SK-N-MC (cell line): ENCODE data around the gene ORC1.
A peak's percentile ranks its signal among the peaks of the same experiment; 100 is the strongest.

Experiments
- DNase-seq: peaks from one replicate; pipeline ENCODE4 v3.0.0-alpha.2; 2011; ENCODE audit warnings: low read depth, low spot score
- H3K27ac ChIP-seq: fragments of 200-600 bp; sonication (generic); 2 replicates; pipeline ENCODE4 v1.5.1; 2016; ENCODE audit warnings: mixed run types
- H3K36me3 ChIP-seq: fragments of 200-600 bp; sonication (generic); 2 replicates; pipeline ENCODE4 v1.6.1; 2017; ENCODE audit warnings: antibody characterized with exemption, low read length, mixed read lengths; ENCODE audit not compliant: insufficient read depth
- H3K4me3 ChIP-seq: fragments of 200-600 bp; sonication (generic); 2 replicates; pipeline ENCODE4 v1.5.1; 2016
- H3K9ac ChIP-seq: fragments of 200-600 bp; sonication (generic); 2 replicates; pipeline ENCODE4 v1.8.0; 2017; ENCODE audit warnings: mixed run types, mixed read lengths; ENCODE audit not compliant: insufficient read length
- H3K9me3 ChIP-seq: fragments of 200-600 bp; sonication (generic); 2 replicates; pipeline ENCODE4 v1.6.1; 2017; ENCODE audit warnings: low read depth, mild to moderate bottlenecking, antibody characterized with exemption, low read length, moderate library complexity, mixed read lengths
- EZH2 ChIP-seq: fragments of 200-600 bp; sonication (generic); IDR thresholded peaks from one replicate; pipeline ENCODE4 v1.6.1; 2017; ENCODE audit warnings: antibody characterized with exemption
- FOXP2 ChIP-seq: optimal IDR thresholded peaks from 2 replicates; pipeline ENCODE3; 2011; ENCODE audit warnings: mild to moderate bottlenecking, moderate library complexity; ENCODE audit not compliant: insufficient read depth; ENCODE audit errors: extremely low read length, control extremely low read depth
- POLR2AphosphoS5 ChIP-seq: IDR thresholded peaks from 2 replicates; pipeline ENCODE4 v1.6.1; 2012; ENCODE audit warnings: mild to moderate bottlenecking, low read depth, low read length, borderline replicate concordance

Gene ORC1

DNA sequence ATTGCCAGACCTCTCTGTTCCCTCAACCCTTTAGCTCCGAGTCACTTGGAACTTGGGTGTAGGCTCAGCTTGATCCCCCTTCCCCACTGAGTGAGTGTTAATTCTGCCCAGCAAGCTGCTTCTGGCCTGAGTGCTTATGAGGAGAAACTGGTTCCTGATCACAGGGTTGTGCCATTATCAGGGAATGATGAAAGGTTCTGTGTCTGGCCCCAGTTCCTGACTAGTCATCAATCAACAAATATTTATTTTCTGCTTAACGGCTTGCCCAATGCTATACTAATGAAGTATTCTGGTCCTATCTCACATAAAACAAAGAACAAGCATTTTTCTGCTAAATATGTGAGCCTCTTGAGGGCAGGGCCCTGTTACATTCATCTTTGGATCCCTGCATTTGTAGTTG, 59.0 kb downstream of the ORC1 start:
- no peaks in the 10 kb centered on the region for H3K36me3 ChIP-seq
- H3K9me3 ChIP-seq = no peaks in the 10 kb centered on the region
- TF ChIP-seq FOXP2 (no peak), POLR2AphosphoS5 (no peak), EZH2 (no peak)
- no peak overlapping the region for H3K4me3 ChIP-seq
- no peak overlapping the region for H3K27ac ChIP-seq
- no peak for DNase-seq
- no peak overlapping the region for H3K9ac ChIP-seq

DNA sequence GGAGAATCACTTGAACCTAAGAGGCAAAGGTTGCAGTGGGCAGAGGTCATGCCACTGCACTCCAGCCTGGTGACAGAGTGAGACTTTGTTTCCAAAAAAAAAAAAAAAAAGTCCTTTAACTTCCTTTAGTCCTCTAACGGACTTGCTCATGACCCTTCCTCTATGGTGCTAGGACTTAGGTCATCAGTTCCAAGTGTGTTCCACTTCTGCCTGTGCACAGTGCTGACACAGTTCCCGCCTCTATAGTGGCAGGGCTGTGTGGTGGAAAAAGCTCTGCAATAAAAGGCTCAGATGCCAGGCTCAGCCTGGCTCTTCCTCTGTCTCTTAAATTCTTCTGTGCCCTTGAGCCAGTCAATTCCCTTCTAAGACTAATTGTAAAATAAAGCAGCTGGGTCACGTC, 60.2 kb downstream of the ORC1 start:
- Histone ChIP-seq H3K36me3 (no peaks in the 10 kb centered on the region), H3K4me3 (no peak overlapping the region), H3K9me3 (no peaks in the 10 kb centered on the region), H3K27ac (no peak overlapping the region), H3K9ac (no peak overlapping the region)
- no peak for DNase-seq
- TF ChIP-seq FOXP2 (no peak), EZH2 (no peak), POLR2AphosphoS5 (no peak)

DNA sequence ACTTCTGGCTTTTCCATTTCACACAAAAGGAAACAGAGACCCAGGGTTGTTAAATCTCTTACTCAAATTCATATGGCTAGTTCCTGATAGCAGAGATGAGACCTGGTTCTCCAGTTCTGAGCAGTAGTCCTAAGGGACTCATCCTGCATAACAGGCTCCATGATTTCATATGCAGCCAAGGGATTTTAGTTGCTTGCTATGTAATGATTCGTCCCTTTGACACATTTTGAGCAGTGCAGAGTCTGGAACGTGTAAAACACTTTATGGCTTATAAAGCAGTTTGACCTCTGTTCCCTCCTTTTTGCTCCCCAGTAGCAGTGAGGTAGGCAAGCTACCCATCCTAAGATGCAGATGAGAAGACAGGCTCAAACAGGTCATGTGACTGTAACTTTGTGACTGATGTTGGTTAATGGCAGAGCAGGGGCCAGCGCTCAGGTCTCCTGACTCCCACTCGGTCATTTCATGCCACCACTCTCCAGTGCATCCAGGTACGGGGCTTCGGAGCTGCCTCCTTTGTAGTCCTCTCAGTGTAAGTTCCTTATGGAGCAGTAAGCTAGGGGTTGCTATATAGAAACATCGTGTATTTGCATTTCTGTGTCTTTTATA, 62.5 kb downstream of the ORC1 start:
- Histone ChIP-seq H3K27ac (no peak overlapping the region), H3K4me3 (no peak overlapping the region), H3K36me3 (no peaks in the 10 kb centered on the region), H3K9me3 (no peaks in the 10 kb centered on the region), H3K9ac (no peak overlapping the region)
- no peak for DNase-seq
- TF ChIP-seq EZH2 (no peak), FOXP2 (no peak), POLR2AphosphoS5 (no peak)

DNA sequence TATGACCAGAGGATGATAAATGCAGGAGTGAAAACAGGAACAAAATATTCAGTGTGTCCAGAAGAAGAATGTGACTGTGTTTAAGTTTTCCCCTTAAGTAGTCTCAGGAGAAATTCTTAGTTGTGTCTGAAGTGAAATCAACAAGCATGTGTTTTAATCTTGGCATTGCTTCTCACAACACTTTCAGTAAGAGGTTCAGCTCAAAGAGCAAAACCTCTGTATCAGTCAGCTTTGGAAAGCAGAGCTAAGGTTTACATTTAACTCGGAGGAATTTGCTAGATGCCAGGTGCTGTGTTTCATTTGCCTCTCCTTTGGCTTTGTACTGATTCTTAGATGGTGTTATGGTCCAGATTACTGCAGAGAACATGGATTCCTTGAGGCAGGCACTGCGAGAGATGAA, 66.8 kb downstream of the ORC1 start:
- Histone ChIP-seq H3K36me3 (no peaks in the 10 kb centered on the region), H3K4me3 (no peak overlapping the region), H3K27ac (no peak overlapping the region)

DNA sequence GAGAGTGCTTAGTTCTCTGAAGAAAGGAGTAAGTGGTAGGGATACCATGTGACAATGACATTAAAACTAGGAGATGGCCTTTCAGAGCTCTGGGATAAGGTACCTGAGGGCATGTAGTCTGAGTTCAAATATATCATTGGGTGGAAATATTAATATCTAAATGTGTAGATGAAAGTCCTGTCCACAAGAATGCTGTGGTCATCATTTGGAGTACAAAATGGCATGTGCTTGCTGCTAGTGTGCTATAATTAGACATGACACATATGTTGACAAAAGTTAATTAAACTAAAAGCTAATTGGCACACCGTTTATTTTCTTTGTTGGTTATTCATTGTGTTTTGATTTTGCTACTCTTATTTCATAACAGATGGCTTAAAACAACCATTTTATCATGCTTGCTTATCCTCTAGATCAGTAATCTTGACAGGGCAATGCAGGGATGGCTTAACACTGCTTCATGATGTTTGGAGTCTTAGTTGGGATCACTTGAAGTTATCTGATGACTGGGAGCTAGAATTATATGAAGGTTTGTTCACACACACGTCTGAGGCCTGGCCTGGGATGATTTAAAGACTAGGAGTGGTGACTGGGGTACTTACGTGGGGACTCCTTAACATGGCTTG, 69.2 kb downstream of the ORC1 start:
- Histone ChIP-seq H3K4me3 (no peak overlapping the region), H3K9me3 (no peaks in the 10 kb centered on the region), H3K27ac (no peak overlapping the region), H3K36me3 (no peaks in the 10 kb centered on the region), H3K9ac (no peak overlapping the region)
- TF ChIP-seq FOXP2 (no peak), EZH2 (no peak), POLR2AphosphoS5 (no peak)
- DNase-seq = no peak

More for the DNA sequence above, 66.8 kb downstream of the ORC1 start:
- Histone ChIP-seq H3K9me3 (no peaks in the 10 kb centered on the region), H3K9ac (no peak overlapping the region)
- no peak for DNase-seq
- TF ChIP-seq POLR2AphosphoS5 = no peak
- no peak for TF ChIP-seq FOXP2
- no peak for TF ChIP-seq EZH2

DNA sequence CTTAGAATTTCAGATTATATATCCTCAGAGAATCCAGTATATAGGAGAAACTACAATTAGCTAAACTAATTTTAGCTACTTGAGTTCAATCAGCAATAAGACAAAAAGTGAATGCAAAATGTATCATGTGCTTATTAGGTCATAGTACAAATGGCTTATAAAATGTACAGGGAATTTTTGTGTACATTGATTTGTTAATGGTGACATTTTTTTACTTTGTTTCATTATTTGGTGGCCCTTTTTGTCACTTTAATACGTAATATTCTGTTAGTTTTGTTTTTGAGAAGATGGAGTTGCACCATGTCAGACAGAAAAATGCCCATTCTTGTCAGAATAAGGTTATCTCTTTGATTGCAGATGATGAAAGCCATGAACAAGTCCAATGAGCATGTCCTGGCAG, 71.8 kb downstream of the ORC1 start:
- no peak overlapping the region for H3K4me3 ChIP-seq
- TF ChIP-seq FOXP2 (no peak), POLR2AphosphoS5 (no peak), EZH2 (no peak)
- no peaks in the 10 kb centered on the region for H3K36me3 ChIP-seq
- no peak overlapping the region for H3K27ac ChIP-seq
- no peak overlapping the region for H3K9ac ChIP-seq
- H3K9me3 ChIP-seq = no peaks in the 10 kb centered on the region
- no peak for DNase-seq

DNA sequence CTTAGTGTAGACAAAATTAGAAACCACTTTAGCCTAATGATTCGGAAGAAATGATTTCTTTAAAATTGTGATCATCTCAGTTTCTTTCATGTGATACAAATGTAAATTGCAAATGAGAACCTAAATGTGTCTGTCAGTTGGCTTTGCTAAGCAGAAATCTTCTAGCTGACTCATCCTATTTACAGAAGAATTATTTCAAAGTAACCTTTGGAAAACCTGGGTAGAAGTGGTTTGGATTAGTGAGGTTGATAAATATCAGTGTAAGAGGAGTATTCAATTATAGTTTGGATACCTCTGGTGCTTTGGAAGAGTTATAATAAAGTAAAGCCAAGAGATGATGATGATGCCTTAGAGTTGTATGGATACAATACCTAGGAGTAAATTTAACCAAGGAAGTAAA, 75.6 kb downstream of the ORC1 start:
- Histone ChIP-seq H3K4me3 (no peak overlapping the region), H3K9ac (no peak overlapping the region), H3K9me3 (no peaks in the 10 kb centered on the region), H3K36me3 (no peaks in the 10 kb centered on the region), H3K27ac (peak overlapping the region; percentile 45; the same call in 1 of the 2 replicates)
- TF ChIP-seq EZH2 (no peak), POLR2AphosphoS5 (no peak), FOXP2 (no peak)
- DNase-seq = no peak

DNA sequence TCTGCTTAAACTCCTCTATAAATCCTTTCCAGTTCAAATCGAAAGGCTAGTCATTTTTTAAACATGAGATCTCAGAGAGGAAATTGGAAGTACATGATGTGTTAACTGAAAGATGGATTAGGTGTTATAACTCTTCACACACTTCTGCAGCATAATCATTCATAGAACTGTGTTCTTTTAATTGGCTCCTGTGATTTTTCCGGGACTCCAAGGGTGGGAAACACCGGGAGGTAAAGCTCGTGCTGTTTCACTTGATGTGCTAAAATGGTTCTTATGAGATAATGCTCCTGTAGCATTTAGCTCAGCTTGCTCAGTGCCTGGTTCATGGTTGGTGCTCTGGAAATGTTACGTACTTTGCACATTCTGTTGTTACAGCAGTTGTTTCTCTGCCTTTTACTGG, 78.4 kb downstream of the ORC1 start:
- Histone ChIP-seq H3K9ac (no peak overlapping the region), H3K36me3 (no peaks in the 10 kb centered on the region), H3K9me3 (no peaks in the 10 kb centered on the region), H3K4me3 (peak overlapping the region; percentile 16; the same call in 1 of the 2 replicates), H3K27ac (no peak overlapping the region)
- TF ChIP-seq EZH2 (no peak), POLR2AphosphoS5 (no peak), FOXP2 (no peak)
- DNase-seq = no peak

DNA sequence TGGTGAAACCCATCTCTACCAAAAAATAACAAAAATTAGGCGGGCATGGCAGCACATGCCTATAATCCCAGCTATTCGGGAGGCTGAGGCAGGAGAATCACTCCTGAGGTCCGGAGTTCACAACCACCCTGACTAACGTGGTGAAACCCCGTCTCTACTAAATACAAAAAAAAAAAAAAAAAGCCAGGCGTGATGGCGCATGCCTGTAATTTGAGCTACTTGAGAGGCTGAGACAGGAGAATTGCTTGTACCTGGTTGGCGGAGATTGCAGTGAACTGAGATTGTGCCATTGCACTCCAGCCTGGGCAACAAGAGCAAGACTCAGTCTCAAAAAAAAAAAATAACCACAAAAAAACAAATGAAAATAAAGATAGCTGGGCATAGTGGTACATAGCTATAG, 80.5 kb downstream of the ORC1 start:
- Histone ChIP-seq H3K9me3 (no peaks in the 10 kb centered on the region), H3K36me3 (no peaks in the 10 kb centered on the region), H3K9ac (no peak overlapping the region), H3K27ac (no peak overlapping the region), H3K4me3 (no peak overlapping the region)
- DNase-seq = no peak
- TF ChIP-seq POLR2AphosphoS5 (no peak), FOXP2 (no peak), EZH2 (no peak)
